ENCODE data around the gene CRMP1.

GRCh38 chr4:5774416-5775036, 118.4 kb downstream of the CRMP1 start:
- TF ChIP-seq FOXK2 (IDR thresholded peaks at IDR 0.05) (no peak), ELF4 (IDR thresholded peaks at IDR 0.05) (no peak), CTBP1 (IDR thresholded peaks at IDR 0.05; ENCODE audit: borderline replicate concordance) (no peak)

Measured in HEK293T (cell line).